Kidney (tissue), 14 donors: ENCODE results near the gene NPR3. TPM values are rescaled to one million over a fixed set of nuclear protein-coding genes. Genes with fewer than 3 reads are reported as not detected.
A peak's percentile ranks its signal among the peaks of the same experiment; 100 is the strongest.

ENCODE experiments used
- DNase-seq, 5 donors: peaks; one replicate each; pipeline ENCODE4 v3.0.0-alpha.2; 2013 to 2020
- FAIRE-seq: peaks from 2 replicates; lab custom pipeline; 2012; peaks lifted over from hg19 to GRCh38; lab: Jason Lieb, UNC
- H3K27ac ChIP-seq, 2 donors: one replicate each; pipeline ENCODE4 v1.7.0; 2013; ENCODE audit warnings: low read depth in 2 of 2, low read length in 2 of 2, inconsistent platforms in 1 of 2
- H3K27me3 ChIP-seq: one replicate; pipeline ENCODE4 v1.7.1; 2013; ENCODE audit warnings: low read length, inconsistent platforms; ENCODE audit not compliant: control insufficient read depth, insufficient read depth
- H3K36me3 ChIP-seq, 3 donors: one replicate each; pipeline versions ENCODE4 v1.7.0 to v1.7.1; 2013; ENCODE audit warnings: low read length in 3 of 3, control low read depth in 1 of 3, inconsistent platforms in 1 of 3; ENCODE audit not compliant: insufficient read depth in 3 of 3, control insufficient read depth in 2 of 3
- H3K4me1 ChIP-seq, 3 donors: one replicate each; pipeline versions ENCODE4 v1.7.0 to v1.7.1; 2013; ENCODE audit warnings: low read length in 3 of 3, inconsistent platforms in 1 of 3, low read depth in 1 of 3; ENCODE audit not compliant: control insufficient read depth in 2 of 3, insufficient read depth in 2 of 3
- H3K4me3 ChIP-seq, 3 donors: one replicate each; pipeline versions ENCODE4 v1.7.0 to v1.8.1; 2013; ENCODE audit warnings: low read length in 3 of 3, control low read depth in 1 of 3, inconsistent platforms in 1 of 3
- H3K9ac ChIP-seq, 3 donors: one replicate each; pipeline versions ENCODE4 v1.7.0 to v1.7.1; 2013; ENCODE audit warnings: low read length in 3 of 3, control low read depth in 1 of 3, inconsistent platforms in 1 of 3
- H3K9me3 ChIP-seq, 3 donors: one replicate each; pipeline versions ENCODE4 v1.7.0 to v1.7.1; 2013; ENCODE audit warnings: low read length in 3 of 3, control low read depth in 1 of 3, inconsistent platforms in 1 of 3; ENCODE audit not compliant: control insufficient read depth in 2 of 3, insufficient read depth in 1 of 3
- intact Hi-C: fragments of 100-400 bp; cut with DNase I; formaldehyde crosslinking; loops from one replicate; pipeline ENCODE4 v1.11.1; 2022
- polyA plus RNA-seq: library from polyadenylated mRNA; stranded (reverse); fragments of 350-450 nt; fragmentation: Illumina TruSeq; extraction: RNeasy Lipid Tissue Mini Kit (QIAGEN cat#74804); gene quantifications from one replicate; pipeline ENCODE4 v1.2.3, GENCODE V29; 2014; ENCODE audit warnings: low read depth, low replicate concordance; ENCODE audit not compliant: insufficient read depth
- total RNA-seq: library from RNA; stranded (reverse); fragmentation: NEBNext Ultra II Directional; extraction: Animal tissue kit (Norgen Biotek cat#: 25700); gene quantifications from one replicate; pipeline ENCODE4 v1.2.1, GENCODE V29; 2021
- TF ChIP-seq, protein P1 (sequence below): IDR thresholded peaks from 3 replicates; pipeline ENCODE4 v1.5.1; 2012; ENCODE audit warnings: mild to moderate bottlenecking, moderate library complexity, borderline replicate concordance; ENCODE audit not compliant: insufficient read depth; ENCODE audit errors: extremely low read depth
- donor health status: control.
- donor health status: control.
- donor health status: control.
- donor health status: control.
- donor health status: control.
- donor health status: DM: yes; HTN: yes; CAD: no.
- donor health status: Normal renal cell carcinoma (clear cell type).

The NPR3 gene
- total and polyA plus RNA-seq, 2 donors from 2014 or later = 12.5 to 33.7 TPM

DNA sequence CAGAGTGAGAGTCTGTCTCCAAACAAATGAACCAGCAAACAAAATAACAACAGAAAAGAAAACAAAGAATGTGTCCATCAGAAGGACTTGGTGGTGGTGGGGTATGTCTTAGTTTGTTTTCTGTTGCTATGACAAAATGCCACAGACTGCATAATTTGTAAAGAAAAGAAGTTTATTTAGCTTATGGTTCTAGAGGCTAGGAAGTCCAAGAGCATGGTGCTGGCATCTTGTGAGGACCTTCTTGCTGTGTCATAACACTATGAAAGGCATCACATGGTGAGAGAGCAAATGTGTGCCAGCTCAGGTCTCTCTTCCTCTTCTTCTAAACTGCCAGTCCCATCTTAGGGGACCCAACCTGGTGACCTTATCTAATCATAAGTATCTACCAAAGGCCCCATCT, 10.5 kb downstream of the NPR3 start:
- TF ChIP-seq, protein P1, sequence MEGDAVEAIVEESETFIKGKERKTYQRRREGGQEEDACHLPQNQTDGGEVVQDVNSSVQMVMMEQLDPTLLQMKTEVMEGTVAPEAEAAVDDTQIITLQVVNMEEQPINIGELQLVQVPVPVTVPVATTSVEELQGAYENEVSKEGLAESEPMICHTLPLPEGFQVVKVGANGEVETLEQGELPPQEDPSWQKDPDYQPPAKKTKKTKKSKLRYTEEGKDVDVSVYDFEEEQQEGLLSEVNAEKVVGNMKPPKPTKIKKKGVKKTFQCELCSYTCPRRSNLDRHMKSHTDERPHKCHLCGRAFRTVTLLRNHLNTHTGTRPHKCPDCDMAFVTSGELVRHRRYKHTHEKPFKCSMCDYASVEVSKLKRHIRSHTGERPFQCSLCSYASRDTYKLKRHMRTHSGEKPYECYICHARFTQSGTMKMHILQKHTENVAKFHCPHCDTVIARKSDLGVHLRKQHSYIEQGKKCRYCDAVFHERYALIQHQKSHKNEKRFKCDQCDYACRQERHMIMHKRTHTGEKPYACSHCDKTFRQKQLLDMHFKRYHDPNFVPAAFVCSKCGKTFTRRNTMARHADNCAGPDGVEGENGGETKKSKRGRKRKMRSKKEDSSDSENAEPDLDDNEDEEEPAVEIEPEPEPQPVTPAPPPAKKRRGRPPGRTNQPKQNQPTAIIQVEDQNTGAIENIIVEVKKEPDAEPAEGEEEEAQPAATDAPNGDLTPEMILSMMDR = no peak
- no peak for FAIRE-seq

DNA sequence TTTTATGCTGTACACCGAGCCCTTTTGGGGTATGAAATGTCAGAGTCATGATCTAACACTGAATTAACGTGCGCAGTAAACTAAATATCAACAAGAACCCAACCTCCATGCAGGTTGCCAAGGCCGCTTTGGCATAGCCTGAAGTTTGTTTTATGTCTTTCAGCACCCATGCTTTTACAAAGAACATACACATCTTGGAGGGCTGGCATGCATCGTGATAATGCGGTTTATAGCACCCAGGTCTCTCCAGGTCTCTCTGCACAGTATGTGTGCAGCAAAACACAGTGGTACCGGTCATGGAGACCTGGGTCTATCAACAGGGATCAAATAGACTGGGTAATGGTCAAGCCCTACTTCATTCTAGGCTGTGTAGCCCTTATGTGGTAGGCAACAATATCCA, 11.8 kb downstream of the NPR3 start:
- Histone ChIP-seq H3K9ac (no peak overlapping the region), H3K36me3 (peaks cover 0 to 27% (median 9%) of the 10 kb centered on the region in 3 donors), H3K4me3 (no peak overlapping the region), H3K27me3 (no peaks in the 10 kb centered on the region), H3K4me1 (no peaks in the 10 kb centered on the region), H3K9me3 (no peaks in the 10 kb centered on the region), H3K27ac (no peak overlapping the region)
- no peak for FAIRE-seq
- TF ChIP-seq, protein P1 = no peak
- no peak for DNase-seq
- intact Hi-C loops = no loop called here

More for the DNA sequence above, 10.5 kb downstream of the NPR3 start:
- H3K36me3 ChIP-seq = peaks cover 0 to 25% (median 9%) of the 10 kb centered on the region in 3 donors
- no peak overlapping the region for H3K9ac ChIP-seq
- no peaks in the 10 kb centered on the region for H3K27me3 ChIP-seq
- H3K4me1 ChIP-seq = no peaks in the 10 kb centered on the region
- H3K27ac ChIP-seq = no peak overlapping the region
- intact Hi-C loops = no loop called here
- no peak for DNase-seq
- H3K4me3 ChIP-seq = no peak overlapping the region
- H3K9me3 ChIP-seq = no peaks in the 10 kb centered on the region

DNA sequence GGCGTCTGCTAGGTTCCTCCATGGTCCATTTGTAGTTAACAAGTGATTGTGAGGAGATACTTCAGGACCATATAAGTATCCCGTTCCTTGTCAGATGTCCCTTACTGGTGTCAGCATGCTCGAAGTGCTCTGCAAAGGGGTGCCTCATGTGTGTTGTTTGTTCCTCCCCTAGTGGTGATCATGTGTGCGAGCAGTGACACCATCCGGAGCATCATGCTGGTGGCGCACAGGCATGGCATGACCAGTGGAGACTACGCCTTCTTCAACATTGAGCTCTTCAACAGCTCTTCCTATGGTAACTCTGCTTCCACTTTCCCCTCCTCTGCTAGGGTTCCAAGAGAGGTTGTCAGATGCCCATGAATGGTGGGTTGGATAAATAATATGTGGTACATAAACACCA, 13.4 kb downstream of the NPR3 start:
- FAIRE-seq = no peak
- intact Hi-C loops = no loop called here
- TF ChIP-seq, protein P1 = no peak
- H3K36me3 ChIP-seq = peaks cover 0 to 30% (median 9%) of the 10 kb centered on the region in 3 donors
- H3K27me3 ChIP-seq = no peaks in the 10 kb centered on the region
- H3K9ac ChIP-seq = no peak overlapping the region
- H3K9me3 ChIP-seq = no peaks in the 10 kb centered on the region
- no peaks in the 10 kb centered on the region for H3K4me1 ChIP-seq
- H3K27ac ChIP-seq = no peak overlapping the region
- H3K4me3 ChIP-seq = no peak overlapping the region
- DNase-seq = no peak

DNA sequence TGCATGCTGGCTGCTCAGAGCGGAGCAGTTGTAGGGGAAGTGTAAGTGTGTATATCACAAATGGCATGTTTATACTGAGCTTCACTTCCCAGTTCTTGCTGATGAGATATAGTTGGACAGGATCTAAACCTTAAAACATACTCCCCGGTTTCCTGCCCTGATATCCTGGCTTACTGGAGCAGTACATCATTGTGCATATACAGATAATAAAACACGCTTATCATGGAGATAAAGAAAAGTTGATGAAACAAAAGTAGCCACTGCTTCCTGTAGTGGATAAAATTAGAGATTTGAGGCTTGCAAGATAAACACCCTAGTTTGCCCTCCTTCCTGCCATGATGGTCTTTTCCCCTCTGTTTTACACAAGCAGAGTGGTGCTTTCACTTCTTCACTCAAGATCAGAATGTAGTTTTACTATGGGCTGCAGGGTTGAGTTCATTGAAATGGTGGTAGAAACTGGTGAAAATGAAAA, 15.0 kb downstream of the NPR3 start:
- DNase-seq (peak in 2 of 5 donors; percentile 24 to 70), FAIRE-seq (no peak)
- peaks cover 0 to 31% (median 9%) of the 10 kb centered on the region in 3 donors for H3K36me3 ChIP-seq
- intact Hi-C loops = no loop called here
- H3K4me1 ChIP-seq = no peaks in the 10 kb centered on the region
- H3K9ac ChIP-seq = no peak overlapping the region
- TF ChIP-seq, protein P1 = no peak
- no peaks in the 10 kb centered on the region for H3K27me3 ChIP-seq
- no peaks in the 10 kb centered on the region for H3K9me3 ChIP-seq
- H3K27ac ChIP-seq = no peak overlapping the region
- H3K4me3 ChIP-seq = no peak overlapping the region
